WTC11 (cell line): ENCODE measurements around the gene DHDDS.

ENCODE experiments used
- AR ChIP-seq: fragments of 250-450 bp; sonication (Bioruptor Pico); IDR thresholded peaks from 2 replicates; pipeline ENCODE4 v1.9.0; 2021; ENCODE audit warnings: mild to moderate bottlenecking
- ATF2 ChIP-seq: sonication (generic); formaldehyde crosslinking; IDR thresholded peaks from 2 replicates; pipeline ENCODE4 v1.8.1; 2022; ENCODE audit warnings: low read depth, missing genetic modification reagents, borderline replicate concordance
- CREB1 ChIP-seq: sonication (generic); formaldehyde crosslinking; IDR thresholded peaks from 2 replicates; pipeline ENCODE4 v1.8.0; 2023; ENCODE audit warnings: mild to moderate bottlenecking, missing genetic modification reagents
- CREM ChIP-seq: sonication (generic); formaldehyde crosslinking; IDR thresholded peaks from 2 replicates; pipeline ENCODE4 v1.8.1; 2022; ENCODE audit warnings: mild to moderate bottlenecking, missing genetic modification reagents, moderate library complexity
- CTCF ChIP-seq: fragments of 200-600 bp; IDR thresholded peaks from 2 replicates; pipeline ENCODE4 v1.8.0; 2022; ENCODE audit warnings: antibody characterized with exemption
- ETV6 ChIP-seq: sonication (generic); formaldehyde crosslinking; IDR thresholded peaks from 2 replicates; pipeline ENCODE4 v1.8.1; 2022; ENCODE audit warnings: mild to moderate bottlenecking, missing genetic modification reagents
- GTF2I ChIP-seq: fragments of 250-450 bp; sonication (Bioruptor Pico); conservative IDR thresholded peaks from 2 replicates; pipeline ENCODE4 v1.4.0; 2021; ENCODE audit warnings: mild to moderate bottlenecking
- JUN ChIP-seq: sonication (generic); formaldehyde crosslinking; IDR thresholded peaks from 2 replicates; pipeline ENCODE4 v1.8.0; 2023; ENCODE audit warnings: mild to moderate bottlenecking, missing genetic modification reagents
- NR1H2 ChIP-seq: sonication (generic); formaldehyde crosslinking; IDR thresholded peaks from 2 replicates; pipeline ENCODE4 v1.9.0; 2021; ENCODE audit warnings: mild to moderate bottlenecking, moderate library complexity, missing genetic modification reagents
- STAT6 ChIP-seq: sonication (generic); formaldehyde crosslinking; conservative IDR thresholded peaks from 2 replicates; pipeline ENCODE4 v1.8.1; 2023; ENCODE audit warnings: mild to moderate bottlenecking, low read depth, missing genetic modification reagents, moderate library complexity
- TP53 ChIP-seq: sonication (generic); formaldehyde crosslinking; IDR thresholded peaks from 2 replicates; pipeline ENCODE4 v1.8.1; 2023; ENCODE audit warnings: mild to moderate bottlenecking, missing genetic modification reagents
- ZNF317 ChIP-seq: sonication (generic); formaldehyde crosslinking; IDR thresholded peaks from 2 replicates; pipeline ENCODE4 v1.8.1; 2023; ENCODE audit warnings: low read depth, mild to moderate bottlenecking, moderate library complexity, missing genetic modification reagents, borderline replicate concordance
- ZNF512 ChIP-seq: sonication (generic); formaldehyde crosslinking; IDR thresholded peaks from 2 replicates; pipeline ENCODE4 v1.8.1; 2022; ENCODE audit warnings: missing genetic modification reagents, borderline replicate concordance

- no peak for TF ChIP-seq NR1H2 (CRISPR knock-in tag)
- TF ChIP-seq ATF2 (CRISPR knock-in tag): no peak
- TF ChIP-seq CTCF: no peak
- no peak for TF ChIP-seq AR (CRISPR knock-in tag)
- no peak for TF ChIP-seq JUN (CRISPR knock-in tag)
- no peak for TF ChIP-seq ZNF512 (CRISPR knock-in tag)
- TF ChIP-seq CREB1 (CRISPR knock-in tag): no peak
- TF ChIP-seq ZNF317 (CRISPR knock-in tag): no peak
- TF ChIP-seq TP53: no peak
- no peak for TF ChIP-seq CREM (CRISPR knock-in tag)
- TF ChIP-seq GTF2I: no peak
- TF ChIP-seq ETV6 (CRISPR knock-in tag): no peak
- TF ChIP-seq STAT6 (CRISPR knock-in tag): no peak
Measured at GRCh38 chr1:26449868-26450267, 17.7 kb downstream of the DHDDS start.
